Lung (tissue), 12 donors: Measurements from ENCODE around the gene DEPDC7. TPM values are rescaled to one million over a fixed set of nuclear protein-coding genes. Genes with fewer than 3 reads are reported as not detected.

Source experiments
- ATAC-seq: fragments of 200-7000 bp; cut with Tn5 transposase; one replicate; pipeline ENCODE4 v1.9.1; 2020; ENCODE audit warnings: moderate number of reproducible peaks; ENCODE audit not compliant: insufficient read depth, low FRiP score
- DNase-seq, 3 donors: peaks; one replicate each; pipeline ENCODE4 v3.0.0-alpha.2; 2013 to 2017
- H3K27ac ChIP-seq, 2 donors: one replicate each; pipeline ENCODE4 v1.5.1; 2013; ENCODE audit warnings: mild to moderate bottlenecking in 2 of 2, moderate library complexity in 2 of 2, control low read depth in 1 of 2, inconsistent platforms in 1 of 2, low read depth in 1 of 2, low read length in 1 of 2
- H3K27me3 ChIP-seq, 3 donors: one replicate each; pipeline ENCODE4 v1.5.1; 2013; ENCODE audit warnings: low read length in 2 of 3; ENCODE audit not compliant: control insufficient read depth in 3 of 3, insufficient read depth in 3 of 3
- H3K36me3 ChIP-seq, 4 donors: one replicate each; pipeline ENCODE4 v1.5.1; 2013; ENCODE audit warnings: low read length in 4 of 4, mild to moderate bottlenecking in 1 of 4, moderate library complexity in 1 of 4; ENCODE audit not compliant: control insufficient read depth in 4 of 4, insufficient read depth in 4 of 4
- H3K4me1 ChIP-seq, 5 donors: one replicate each; pipeline ENCODE4 v1.5.1; 2013; ENCODE audit warnings: low read length in 5 of 5, mild to moderate bottlenecking in 2 of 5, moderate library complexity in 1 of 5; ENCODE audit not compliant: control insufficient read depth in 5 of 5, insufficient read depth in 5 of 5
- H3K4me3 ChIP-seq: one replicate; pipeline ENCODE4 v1.5.1; 2013; ENCODE audit warnings: mild to moderate bottlenecking, control low read depth, moderate library complexity
- H3K9ac ChIP-seq, 2 donors: one replicate each; pipeline ENCODE4 v1.5.1; 2013; ENCODE audit warnings: low read length in 2 of 2, control low read depth in 1 of 2; ENCODE audit not compliant: insufficient read depth in 1 of 2
- H3K9me3 ChIP-seq, 4 donors: one replicate each; pipeline ENCODE4 v1.5.1; 2013; ENCODE audit warnings: low read length in 3 of 4, mild to moderate bottlenecking in 1 of 4, moderate library complexity in 1 of 4; ENCODE audit not compliant: control insufficient read depth in 4 of 4, insufficient read depth in 3 of 4
- WGBS, 2 donors: extraction: QIAGEN DNeasy Blood & Tissue Kit; methylation state at CpG; one replicate each; pipeline ENCODE4 v1.1.7; 2013; 5-methylcytosine and 5-hydroxymethylcytosine counted together
- polyA plus RNA-seq, 2 donors: library from polyadenylated mRNA; stranded (reverse); fragments of 200-250 nt; gene quantifications; one replicate each; pipeline ENCODE4 v1.2.1, GENCODE V29; 2013
- total RNA-seq, 2 donors: library from RNA; depleted of rRNA in 1 of 2; stranded (reverse); fragments of >200 nt in 1 of 2; gene quantifications; one replicate each; pipeline ENCODE4 v1.2.1, GENCODE V29; 2014 to 2021
- TF ChIP-seq, protein P1 (sequence below): IDR thresholded peaks from 2 replicates; pipeline ENCODE4 v1.5.1; 2012; ENCODE audit warnings: mild to moderate bottlenecking; ENCODE audit errors: control extremely low read depth, extremely low read depth
- donor health status: control.
- donor health status: control.
- donor health status: Bipolar disorder and iron deficiency.
- donor health status: healthy.
- donor health status: DM: yes; HTN: yes; CAD: no.

Gene DEPDC7
- total and polyA plus RNA-seq, 4 donors, result 0.45 to 6.1 (median 0.91) TPM

DNA sequence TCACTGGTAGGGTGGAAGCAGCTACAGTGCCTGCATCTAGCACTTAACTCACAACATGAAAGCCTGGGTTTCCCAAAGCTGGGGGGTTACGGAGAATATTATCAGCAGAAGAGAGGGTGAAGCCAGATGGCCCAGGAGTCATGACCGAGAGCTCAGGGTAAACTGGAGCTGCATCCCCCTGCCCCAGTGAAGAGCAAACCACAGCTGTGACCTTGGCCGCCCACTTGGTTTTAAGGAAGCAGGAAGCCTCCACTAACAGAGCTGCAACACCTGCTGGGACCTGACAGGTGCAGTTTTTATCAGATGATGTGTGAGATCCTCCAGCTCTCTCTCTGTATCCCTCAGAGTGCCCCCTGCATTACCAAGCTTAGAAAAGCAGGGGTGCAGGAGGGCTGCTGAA, 44.6 kb downstream of the DEPDC7 start:
- DNase-seq (no peak), ATAC-seq (no peak)
- TF ChIP-seq, protein P1, sequence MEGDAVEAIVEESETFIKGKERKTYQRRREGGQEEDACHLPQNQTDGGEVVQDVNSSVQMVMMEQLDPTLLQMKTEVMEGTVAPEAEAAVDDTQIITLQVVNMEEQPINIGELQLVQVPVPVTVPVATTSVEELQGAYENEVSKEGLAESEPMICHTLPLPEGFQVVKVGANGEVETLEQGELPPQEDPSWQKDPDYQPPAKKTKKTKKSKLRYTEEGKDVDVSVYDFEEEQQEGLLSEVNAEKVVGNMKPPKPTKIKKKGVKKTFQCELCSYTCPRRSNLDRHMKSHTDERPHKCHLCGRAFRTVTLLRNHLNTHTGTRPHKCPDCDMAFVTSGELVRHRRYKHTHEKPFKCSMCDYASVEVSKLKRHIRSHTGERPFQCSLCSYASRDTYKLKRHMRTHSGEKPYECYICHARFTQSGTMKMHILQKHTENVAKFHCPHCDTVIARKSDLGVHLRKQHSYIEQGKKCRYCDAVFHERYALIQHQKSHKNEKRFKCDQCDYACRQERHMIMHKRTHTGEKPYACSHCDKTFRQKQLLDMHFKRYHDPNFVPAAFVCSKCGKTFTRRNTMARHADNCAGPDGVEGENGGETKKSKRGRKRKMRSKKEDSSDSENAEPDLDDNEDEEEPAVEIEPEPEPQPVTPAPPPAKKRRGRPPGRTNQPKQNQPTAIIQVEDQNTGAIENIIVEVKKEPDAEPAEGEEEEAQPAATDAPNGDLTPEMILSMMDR, result no peak
- Histone ChIP-seq H3K9ac (no peak overlapping the region), H3K9me3 (no peaks in the 10 kb centered on the region), H3K4me3 (no peak overlapping the region), H3K36me3 (peaks cover 16 to 28% (median 22%) of the 10 kb centered on the region in 4 donors), H3K4me1 (no peaks in the 10 kb centered on the region), H3K27ac (no peak overlapping the region), H3K27me3 (no peaks in the 10 kb centered on the region)
- WGBS, 2 donors, result 89 to 98% methylated on average over 3 of the region's 3 CpGs

DNA sequence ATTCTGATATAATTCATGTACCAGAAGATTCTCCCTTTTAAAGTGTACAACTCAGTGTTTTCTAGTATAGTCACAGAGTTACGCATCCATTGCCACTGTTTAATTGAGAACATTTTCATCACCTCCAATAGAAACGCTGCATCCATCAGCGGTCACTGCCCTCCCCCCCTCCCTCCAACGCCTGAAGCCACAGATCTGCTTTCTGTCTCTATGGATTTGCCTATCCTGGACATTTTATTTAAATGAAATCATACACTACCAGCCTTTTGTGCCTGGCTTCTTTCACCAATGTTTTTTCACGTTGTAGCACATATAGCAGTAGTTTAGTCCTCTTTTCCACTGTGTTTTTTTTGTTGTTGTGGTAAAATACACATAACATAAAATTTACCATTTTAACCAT, 46.5 kb downstream of the DEPDC7 start:
- Histone ChIP-seq H3K36me3 (peaks cover 15 to 31% (median 25%) of the 10 kb centered on the region in 4 donors), H3K27ac (no peak overlapping the region), H3K4me1 (no peaks in the 10 kb centered on the region), H3K27me3 (no peaks in the 10 kb centered on the region), H3K9me3 (no peaks in the 10 kb centered on the region), H3K4me3 (no peak overlapping the region), H3K9ac (no peak overlapping the region)
- DNase-seq (no peak), ATAC-seq (no peak)
- WGBS, 2 donors, result 80 to 92% methylated on average over 5 of the region's 5 CpGs
- TF ChIP-seq, protein P1, result no peak

DNA sequence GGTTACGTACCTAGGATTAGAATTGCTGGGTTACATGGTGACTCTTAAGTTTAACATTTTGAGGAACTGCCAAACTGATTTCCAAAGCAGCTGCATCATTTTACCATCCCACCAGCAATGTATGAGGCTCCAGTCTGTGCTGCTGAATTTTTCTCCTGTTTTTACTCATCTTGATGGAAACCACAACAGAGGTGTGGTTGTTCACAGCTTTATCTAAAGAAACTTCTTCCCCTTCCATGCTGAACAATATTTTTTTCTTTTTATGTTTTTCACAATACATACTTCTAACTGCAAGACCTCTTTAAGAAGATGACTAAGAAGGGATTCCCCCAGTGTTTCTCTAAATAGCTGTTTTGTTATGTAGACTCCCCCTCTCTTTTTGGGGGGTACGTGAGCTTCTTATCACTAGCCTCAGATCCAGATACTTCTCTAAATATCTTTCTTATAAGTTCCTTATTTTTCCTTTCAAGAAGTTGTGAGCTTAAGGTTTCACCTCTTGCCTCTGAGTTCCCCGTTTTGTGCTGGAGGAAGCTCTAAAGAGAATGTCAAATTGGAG, 47.7 kb downstream of the DEPDC7 start:
- H3K9ac ChIP-seq, result no peak overlapping the region
- ATAC-seq, result no peak
- H3K36me3 ChIP-seq, result peaks cover 17 to 32% (median 26%) of the 10 kb centered on the region in 4 donors

More for the DNA sequence above, 47.7 kb downstream of the DEPDC7 start:
- TF ChIP-seq, protein P1, result no peak
- Histone ChIP-seq H3K4me1 (no peaks in the 10 kb centered on the region), H3K27me3 (no peaks in the 10 kb centered on the region), H3K27ac (no peak overlapping the region), H3K4me3 (no peak overlapping the region), H3K9me3 (no peaks in the 10 kb centered on the region)
- no peak for DNase-seq
- 27 to 59% methylated on average over 3 of the region's 3 CpGs for WGBS, 2 donors
